Mucosa of stomach (tissue), 1 donor: ENCODE measurements around the gene SS18L1.

Experiments
- H3K27me3 ChIP-seq: one replicate; pipeline ENCODE4 v1.7.0; 2013; ENCODE audit warnings: mild to moderate bottlenecking, low read length; ENCODE audit not compliant: control insufficient read depth, insufficient read depth
- H3K36me3 ChIP-seq: one replicate; pipeline ENCODE4 v1.7.0; 2013; ENCODE audit warnings: low read length; ENCODE audit not compliant: control insufficient read depth, insufficient read depth
- H3K4me1 ChIP-seq: one replicate; pipeline ENCODE4 v1.7.0; 2013; ENCODE audit warnings: mild to moderate bottlenecking, low read length; ENCODE audit not compliant: control insufficient read depth, insufficient read depth
- H3K4me3 ChIP-seq: one replicate; pipeline ENCODE4 v1.7.0; 2013; ENCODE audit warnings: low read length
- H3K9ac ChIP-seq: one replicate; pipeline ENCODE4 v1.7.0; 2013; ENCODE audit warnings: mild to moderate bottlenecking, low read length, moderate library complexity
- H3K9me3 ChIP-seq: one replicate; pipeline ENCODE4 v1.7.0; 2013; ENCODE audit warnings: mild to moderate bottlenecking, low read length, moderate library complexity; ENCODE audit not compliant: control insufficient read depth
- donor health status: Pancreatic carcinoma.

SS18L1 gene

DNA sequence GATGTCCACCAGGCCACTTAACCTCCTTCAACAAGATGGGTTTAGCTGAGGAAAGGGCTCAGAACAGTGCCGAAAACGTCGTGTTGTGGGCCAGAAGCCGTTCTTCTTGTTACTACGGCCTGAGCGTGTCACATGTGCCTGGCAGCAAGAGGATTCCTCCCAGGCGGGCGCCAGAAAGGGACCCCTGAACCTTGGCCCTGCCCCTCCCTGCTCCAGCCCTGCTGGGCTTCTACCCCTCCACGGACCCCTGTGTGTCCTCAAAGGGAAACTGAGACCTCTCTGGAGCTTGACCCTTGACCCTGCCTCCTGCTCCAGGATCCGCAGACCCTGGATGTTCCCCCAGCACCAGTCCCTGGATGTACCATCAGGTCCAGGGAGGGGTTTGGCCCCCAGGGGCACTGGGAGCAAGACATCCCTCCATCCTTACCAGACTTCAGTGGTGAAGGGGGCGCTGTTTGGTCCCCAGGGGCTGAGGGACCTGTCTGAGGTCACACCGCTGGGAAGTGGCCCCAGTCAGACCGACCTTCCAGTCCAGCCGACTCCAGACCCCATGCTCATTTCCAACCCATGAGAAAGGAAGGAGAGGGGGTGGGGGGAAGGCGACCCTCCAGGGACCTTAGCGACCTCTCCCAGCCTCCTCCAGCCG lies 66.4 kb downstream of the SS18L1 start:
- Histone ChIP-seq H3K9ac (no peak overlapping the region), H3K4me3 (no peak overlapping the region), H3K27me3 (peaks cover 52% of the 10 kb centered on the region), H3K36me3 (no peaks in the 10 kb centered on the region), H3K9me3 (no peaks in the 10 kb centered on the region), H3K4me1 (no peaks in the 10 kb centered on the region)

DNA sequence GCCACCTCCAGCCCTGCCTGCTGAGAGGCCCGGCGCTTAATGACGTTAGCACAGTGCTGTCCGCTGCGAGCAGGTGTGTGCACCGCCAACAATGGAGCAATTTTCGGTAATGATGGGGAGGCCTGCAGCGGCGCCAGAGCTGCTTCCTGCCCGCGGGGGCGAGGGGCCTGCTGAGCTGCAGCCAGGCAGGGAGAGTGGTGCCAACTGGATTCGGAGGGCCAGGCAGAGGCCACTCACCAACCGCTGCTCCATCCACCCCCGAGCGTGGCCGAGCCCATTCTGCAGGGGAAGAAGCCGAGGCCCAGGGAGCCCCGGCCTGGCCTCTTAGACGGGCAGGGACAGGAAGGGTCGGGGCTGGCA lies 66.9 kb downstream of the SS18L1 start:
- H3K4me1 ChIP-seq: no peaks in the 10 kb centered on the region
- no peak overlapping the region for H3K4me3 ChIP-seq
- no peaks in the 10 kb centered on the region for H3K36me3 ChIP-seq
- H3K9ac ChIP-seq: no peak overlapping the region
- H3K27me3 ChIP-seq: peaks cover 57% of the 10 kb centered on the region
- H3K9me3 ChIP-seq: no peaks in the 10 kb centered on the region

DNA sequence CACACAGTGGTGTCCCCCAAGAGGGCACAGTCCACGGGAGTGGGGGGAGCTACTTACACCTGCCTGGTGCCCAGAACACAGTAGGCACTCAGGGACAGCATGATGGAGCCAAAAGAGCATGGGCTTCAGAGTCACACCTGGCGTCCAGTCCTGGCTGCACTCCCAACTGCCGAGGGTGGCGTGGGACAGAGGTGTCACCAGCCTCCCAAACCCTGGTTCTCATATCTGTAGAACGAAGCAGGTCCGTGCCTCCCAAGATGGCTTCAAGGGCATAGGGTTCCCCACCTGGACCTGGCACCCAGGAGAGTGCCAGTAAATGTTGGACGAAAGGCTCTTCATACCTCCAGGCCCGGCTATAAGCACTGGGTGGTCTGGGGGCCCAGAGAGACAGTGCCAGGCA lies 67.6 kb downstream of the SS18L1 start:
- Histone ChIP-seq H3K27me3 (peaks cover 62% of the 10 kb centered on the region), H3K36me3 (no peaks in the 10 kb centered on the region), H3K9me3 (no peaks in the 10 kb centered on the region), H3K9ac (no peak overlapping the region), H3K4me1 (no peaks in the 10 kb centered on the region), H3K4me3 (no peak overlapping the region)

DNA sequence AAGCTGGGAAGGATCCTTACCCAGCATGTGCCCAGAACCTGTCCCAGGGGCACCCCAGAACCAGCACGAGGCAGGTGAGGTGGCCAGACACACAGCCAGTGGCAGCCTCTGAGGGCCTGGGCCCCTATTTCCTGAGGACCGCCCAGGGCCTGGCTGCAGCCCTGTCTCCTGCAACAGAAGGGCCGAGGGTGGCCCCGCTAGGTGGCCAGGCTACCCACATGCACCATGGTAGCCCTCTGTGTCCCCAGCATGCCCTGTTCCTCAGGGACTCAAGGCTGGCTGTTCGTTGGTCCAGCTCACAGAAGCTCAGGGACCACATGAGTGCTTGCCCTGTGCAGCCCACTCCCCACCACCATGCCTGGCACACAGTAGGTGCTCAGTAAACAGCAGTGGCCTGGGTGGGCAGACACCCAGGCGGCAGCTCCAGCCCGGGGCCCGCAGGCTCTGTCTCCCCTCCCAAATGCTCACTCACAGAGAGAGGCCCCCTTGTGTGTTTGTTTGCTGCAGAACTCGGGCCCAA lies 68.3 kb downstream of the SS18L1 start:
- H3K36me3 ChIP-seq: no peaks in the 10 kb centered on the region
- no peaks in the 10 kb centered on the region for H3K4me1 ChIP-seq
- no peaks in the 10 kb centered on the region for H3K9me3 ChIP-seq
- peaks cover 68% of the 10 kb centered on the region for H3K27me3 ChIP-seq
- H3K4me3 ChIP-seq: no peak overlapping the region
- H3K9ac ChIP-seq: no peak overlapping the region

DNA sequence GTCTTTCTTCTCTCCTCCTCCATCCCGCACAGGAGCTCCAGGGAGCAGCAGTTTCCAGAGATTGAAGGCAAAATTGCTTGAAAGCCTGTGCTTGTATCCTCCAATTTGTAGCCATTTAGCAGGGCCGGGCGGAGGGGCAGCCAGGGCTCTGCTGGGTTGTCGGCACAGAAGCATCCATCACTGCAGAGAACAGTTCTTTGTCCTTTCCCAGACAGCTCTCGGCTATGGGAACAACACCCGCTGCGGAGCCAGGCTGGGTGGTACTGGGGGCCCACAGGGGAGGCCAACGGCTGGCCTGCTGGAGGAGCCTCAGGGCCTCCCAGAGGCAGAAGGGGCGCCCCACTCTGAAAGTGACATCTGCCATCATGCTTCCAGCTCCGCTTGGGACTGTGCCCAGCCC lies 68.7 kb downstream of the SS18L1 start:
- Histone ChIP-seq H3K4me1 (no peaks in the 10 kb centered on the region), H3K9me3 (no peaks in the 10 kb centered on the region), H3K4me3 (no peak overlapping the region), H3K27me3 (peaks cover 73% of the 10 kb centered on the region), H3K36me3 (no peaks in the 10 kb centered on the region), H3K9ac (no peak overlapping the region)

GRCh38 chr20:62214067-62214466 lies 70.5 kb downstream of the SS18L1 start:
- Histone ChIP-seq H3K4me3 (no peak overlapping the region), H3K36me3 (no peaks in the 10 kb centered on the region), H3K4me1 (peaks cover 2% of the 10 kb centered on the region), H3K9ac (no peak overlapping the region), H3K9me3 (no peaks in the 10 kb centered on the region), H3K27me3 (peaks cover 84% of the 10 kb centered on the region)

DNA sequence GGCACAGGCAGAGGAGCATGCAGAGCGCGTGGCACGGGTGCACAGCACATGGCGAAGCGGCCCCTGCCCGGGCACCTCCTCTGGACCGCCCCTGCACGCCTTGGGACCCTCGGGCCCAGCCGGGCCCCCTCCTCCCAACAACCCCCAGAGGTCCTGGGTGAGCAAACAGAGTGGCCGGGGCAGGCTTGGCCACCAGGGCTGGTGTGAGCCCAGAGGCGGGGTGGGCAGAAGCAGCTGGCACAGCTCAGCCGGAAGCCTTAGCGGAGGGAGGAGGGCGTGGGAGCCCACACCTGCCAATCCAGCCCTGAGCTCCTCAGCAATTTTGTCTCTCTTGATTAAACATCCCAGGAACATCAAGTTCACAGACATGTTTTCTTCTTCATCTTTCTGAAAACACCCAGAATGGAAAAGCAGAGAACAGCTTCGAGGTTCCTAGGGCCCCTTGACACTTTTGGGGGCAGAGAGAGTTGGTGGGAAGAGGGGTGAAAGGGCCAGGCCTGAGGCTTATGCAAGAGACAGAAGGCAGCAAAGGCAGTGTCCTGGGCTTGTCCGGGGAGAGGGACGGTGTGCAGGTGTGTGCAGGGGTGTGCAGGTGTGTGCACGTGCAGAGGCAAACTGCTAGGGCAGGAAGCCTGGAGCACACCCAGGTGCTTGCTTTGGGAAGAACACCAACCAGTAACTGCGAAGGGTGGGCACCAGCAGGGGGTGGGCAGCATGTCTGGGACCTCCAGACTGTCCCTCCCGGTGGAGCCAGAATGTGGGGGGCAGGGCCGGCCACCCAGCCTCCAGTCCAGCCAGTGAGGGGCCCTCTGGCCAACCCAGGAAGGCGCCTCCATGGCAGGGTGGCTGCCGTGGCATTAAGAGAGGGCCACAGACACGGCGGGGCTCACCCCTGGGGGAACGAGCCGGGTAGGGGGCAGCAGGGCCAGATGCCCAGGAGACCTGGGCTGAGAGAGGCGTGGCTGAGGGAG lies 71.7 kb downstream of the SS18L1 start:
- H3K27me3 ChIP-seq: peaks cover 77% of the 10 kb centered on the region

GRCh38 chr20:62215991-62216635 lies 72.5 kb downstream of the SS18L1 start:
- Histone ChIP-seq H3K27me3 (peaks cover 77% of the 10 kb centered on the region), H3K9me3 (no peaks in the 10 kb centered on the region), H3K4me1 (peaks cover 7% of the 10 kb centered on the region), H3K4me3 (no peak overlapping the region), H3K9ac (no peak overlapping the region), H3K36me3 (no peaks in the 10 kb centered on the region)

More for the DNA sequence above, 71.7 kb downstream of the SS18L1 start:
- Histone ChIP-seq H3K4me1 (peaks cover 7% of the 10 kb centered on the region), H3K9me3 (no peaks in the 10 kb centered on the region), H3K36me3 (no peaks in the 10 kb centered on the region), H3K4me3 (no peak overlapping the region), H3K9ac (no peak overlapping the region)

DNA sequence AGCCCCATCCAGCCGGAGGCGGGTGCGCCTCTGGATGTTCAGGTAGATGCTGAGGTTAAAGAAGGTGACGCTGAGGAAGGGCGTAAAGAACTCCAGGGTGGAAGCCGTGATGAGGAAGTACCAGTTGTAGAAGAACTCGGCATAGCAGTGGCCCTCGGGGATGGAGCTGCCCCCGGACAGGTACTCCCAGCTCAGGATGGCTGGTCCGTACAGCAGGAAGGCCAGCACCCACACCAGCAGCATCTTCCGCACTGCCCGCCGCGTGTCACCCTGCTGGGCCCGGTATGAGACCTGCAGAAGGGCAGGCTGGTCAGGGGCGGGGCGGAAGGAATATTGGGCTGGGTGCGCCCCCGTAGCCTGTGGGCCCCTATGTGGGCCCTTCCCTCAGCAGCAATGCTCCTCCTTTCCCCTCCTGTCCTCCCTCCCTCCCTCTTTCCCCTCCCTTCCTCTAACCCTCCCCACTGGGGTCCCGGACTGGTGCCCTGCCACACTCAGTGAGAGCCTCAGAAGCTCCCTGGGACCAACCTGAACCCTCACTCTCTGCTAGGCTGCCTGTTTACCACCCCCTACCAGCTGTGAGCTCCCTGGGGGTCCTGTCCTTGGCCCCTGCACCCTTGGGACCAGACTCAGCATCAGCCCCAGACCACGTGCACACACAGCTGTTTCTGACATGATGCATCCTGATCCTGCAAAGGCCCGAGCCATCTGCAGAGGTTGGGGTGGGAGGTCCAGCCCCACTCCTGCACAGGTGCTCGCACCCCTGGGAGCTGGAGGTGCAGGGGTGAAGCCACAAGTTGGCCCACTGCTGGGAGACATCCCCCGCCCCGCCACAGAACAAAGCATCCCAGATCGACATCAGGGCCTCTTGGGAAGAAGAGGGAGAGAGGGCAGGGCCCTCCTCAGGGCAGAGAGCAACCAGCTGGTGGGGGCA lies 73.3 kb downstream of the SS18L1 start:
- Histone ChIP-seq H3K4me3 (no peak overlapping the region), H3K9ac (no peak overlapping the region), H3K27me3 (peaks cover 79% of the 10 kb centered on the region), H3K9me3 (no peaks in the 10 kb centered on the region), H3K36me3 (no peaks in the 10 kb centered on the region), H3K4me1 (peaks cover 7% of the 10 kb centered on the region)

DNA sequence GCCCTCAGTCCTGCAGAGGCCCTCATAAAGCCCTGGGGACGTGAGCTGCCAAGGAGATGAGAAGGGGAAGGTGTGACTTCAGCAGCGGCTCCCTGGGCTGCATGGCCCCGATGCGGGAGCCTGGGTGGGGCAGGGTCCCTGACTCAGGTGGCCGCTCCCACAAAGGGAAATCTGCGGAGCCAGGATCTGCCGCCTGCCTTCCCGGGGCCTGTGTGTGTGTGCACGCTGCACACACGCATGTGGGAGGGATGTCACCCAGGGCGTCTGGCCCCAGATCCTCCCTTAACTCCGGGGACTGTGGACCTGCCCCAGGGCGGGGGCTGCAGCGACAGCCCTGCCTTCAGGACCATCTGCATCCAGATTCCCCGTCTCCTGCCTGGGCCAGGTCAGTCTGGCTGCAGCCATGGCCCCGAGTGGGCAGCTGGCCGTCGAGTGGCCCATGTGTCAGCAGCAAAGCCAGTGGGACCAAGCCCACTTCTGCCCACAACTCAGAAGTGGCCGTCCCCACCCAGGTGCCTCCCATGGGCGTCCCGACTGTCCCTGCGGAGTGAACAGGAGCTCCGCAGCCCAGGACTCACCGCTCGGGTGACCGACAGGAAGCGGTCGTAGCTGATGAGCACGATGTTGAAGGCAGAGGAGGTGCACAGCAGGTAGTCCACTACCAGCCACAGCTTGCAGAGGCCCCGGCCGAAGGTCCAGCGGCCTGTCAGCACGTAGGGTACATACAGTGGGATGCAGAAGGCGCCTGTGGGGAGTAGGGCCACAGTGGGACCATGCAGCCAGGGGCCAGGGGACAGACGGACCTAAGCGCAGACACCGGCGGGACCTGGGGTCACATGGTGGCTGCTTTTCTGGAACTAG lies 74.6 kb downstream of the SS18L1 start:
- H3K4me1 ChIP-seq: peaks cover 7% of the 10 kb centered on the region
- no peak overlapping the region for H3K9ac ChIP-seq
- H3K36me3 ChIP-seq: no peaks in the 10 kb centered on the region
- H3K9me3 ChIP-seq: no peaks in the 10 kb centered on the region
- H3K27me3 ChIP-seq: peaks cover 84% of the 10 kb centered on the region
- H3K4me3 ChIP-seq: no peak overlapping the region
